Measurements from ENCODE around the gene FSCN2.

The FSCN2 gene

DNA sequence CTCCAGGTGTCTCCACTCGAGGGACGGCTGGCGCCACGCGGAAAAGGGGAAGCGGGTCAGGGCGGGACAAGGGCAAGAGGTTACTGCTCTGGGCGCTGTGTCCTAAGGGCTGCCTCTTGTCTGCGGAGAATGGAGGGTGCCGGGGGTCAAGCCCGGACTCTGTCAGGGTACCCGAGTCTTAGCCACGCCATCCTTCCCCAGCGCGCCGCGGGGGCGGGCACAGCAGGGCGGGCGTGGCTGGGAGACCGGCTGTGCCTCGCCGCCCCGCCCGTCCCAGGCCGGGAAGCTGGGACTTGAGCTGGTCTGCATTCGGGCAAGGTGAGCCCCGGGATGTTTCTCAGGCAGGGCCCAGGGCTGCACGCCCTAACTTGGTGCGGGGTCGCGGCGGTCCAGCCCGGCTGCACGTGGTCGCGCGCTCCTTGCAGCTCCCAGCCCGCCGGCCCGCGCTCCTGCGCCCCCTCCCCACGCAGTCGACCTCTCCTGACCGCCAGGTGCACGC is 9.3 kb upstream of the FSCN2 start:
- H3K9ac ChIP-seq (ENCODE audit: low read depth, low read length, poor library complexity, severe bottlenecking), result peak overlapping the region; percentile 64
- H3K4me1 ChIP-seq (ENCODE audit: insufficient read depth, low read length, poor library complexity, severe bottlenecking), result peaks cover 41% of the 10 kb centered on the region
- peaks cover 27% of the 10 kb centered on the region for H4K20me1 ChIP-seq (ENCODE audit: insufficient read depth, low read length, poor library complexity, severe bottlenecking)
- peaks cover 10% of the 10 kb centered on the region for H3F3A ChIP-seq (ENCODE audit: low read depth)
- H3K36me3 ChIP-seq (ENCODE audit: insufficient read depth, low read length), result no peaks in the 10 kb centered on the region
- TF ChIP-seq, protein P1, sequence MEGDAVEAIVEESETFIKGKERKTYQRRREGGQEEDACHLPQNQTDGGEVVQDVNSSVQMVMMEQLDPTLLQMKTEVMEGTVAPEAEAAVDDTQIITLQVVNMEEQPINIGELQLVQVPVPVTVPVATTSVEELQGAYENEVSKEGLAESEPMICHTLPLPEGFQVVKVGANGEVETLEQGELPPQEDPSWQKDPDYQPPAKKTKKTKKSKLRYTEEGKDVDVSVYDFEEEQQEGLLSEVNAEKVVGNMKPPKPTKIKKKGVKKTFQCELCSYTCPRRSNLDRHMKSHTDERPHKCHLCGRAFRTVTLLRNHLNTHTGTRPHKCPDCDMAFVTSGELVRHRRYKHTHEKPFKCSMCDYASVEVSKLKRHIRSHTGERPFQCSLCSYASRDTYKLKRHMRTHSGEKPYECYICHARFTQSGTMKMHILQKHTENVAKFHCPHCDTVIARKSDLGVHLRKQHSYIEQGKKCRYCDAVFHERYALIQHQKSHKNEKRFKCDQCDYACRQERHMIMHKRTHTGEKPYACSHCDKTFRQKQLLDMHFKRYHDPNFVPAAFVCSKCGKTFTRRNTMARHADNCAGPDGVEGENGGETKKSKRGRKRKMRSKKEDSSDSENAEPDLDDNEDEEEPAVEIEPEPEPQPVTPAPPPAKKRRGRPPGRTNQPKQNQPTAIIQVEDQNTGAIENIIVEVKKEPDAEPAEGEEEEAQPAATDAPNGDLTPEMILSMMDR (conservative IDR thresholded peaks at IDR 0.05; ENCODE audit: low read length), result no peak
- H2AFZ ChIP-seq (ENCODE audit: low read length), result peak overlapping the region; percentile 84
- H3K79me2 ChIP-seq (ENCODE audit: insufficient read depth, low read length), result peaks cover 39% of the 10 kb centered on the region
- no peaks in the 10 kb centered on the region for H3K9me3 ChIP-seq (ENCODE audit: insufficient read depth, low read depth, low read length)
- peak overlapping the region; percentile 76 for H3K4me3 ChIP-seq (ENCODE audit: low read length, poor library complexity, severe bottlenecking)
- peak overlapping the region; percentile 94 for H3K4me2 ChIP-seq (ENCODE audit: low read depth, low read length, poor library complexity, severe bottlenecking)
- H3K27me3 ChIP-seq (ENCODE audit: insufficient read depth, low read length, poor library complexity, severe bottlenecking), result no peaks in the 10 kb centered on the region
- no peaks in the 10 kb centered on the region for H3K9me2 ChIP-seq (replicated peaks; ENCODE audit: low read depth, low read length)

DNA sequence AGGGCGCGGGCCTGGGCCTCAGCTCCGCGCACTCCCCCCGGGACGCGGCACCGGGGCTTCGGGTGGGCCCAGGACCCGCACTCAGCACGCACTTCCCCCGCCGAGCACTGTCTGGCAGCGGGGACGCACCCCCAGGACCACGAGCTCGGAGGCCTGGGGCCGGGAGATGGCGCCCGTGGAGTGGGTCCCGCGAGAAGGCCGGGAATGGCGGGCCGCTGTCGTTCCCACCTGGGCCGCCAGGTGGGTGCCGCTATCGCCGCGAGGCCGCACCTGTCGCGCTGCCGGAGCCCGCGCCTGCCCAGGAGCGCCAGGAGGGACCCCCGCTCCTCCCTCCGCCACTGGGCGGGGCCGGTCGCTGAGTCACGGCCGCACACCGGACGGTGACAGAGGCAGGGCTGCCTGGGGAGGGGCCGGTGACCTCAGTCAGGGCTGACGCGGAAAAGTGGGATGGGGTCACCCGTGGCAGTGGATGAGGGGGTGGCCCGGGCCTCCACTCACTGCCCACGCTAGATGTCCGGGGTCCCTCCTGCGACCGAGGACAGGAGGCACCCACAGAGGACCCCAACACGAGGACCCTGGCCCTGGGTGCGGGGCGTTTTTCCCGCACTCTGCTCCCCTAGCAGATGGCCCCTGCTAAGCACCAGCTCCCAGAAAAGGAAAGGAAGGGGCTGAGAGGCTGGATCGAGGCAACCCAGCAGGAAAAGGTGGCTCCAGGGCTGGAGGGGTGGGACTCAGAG is 8.7 kb upstream of the FSCN2 start:
- H3K9me3 ChIP-seq (ENCODE audit: insufficient read depth, low read depth, low read length), result no peaks in the 10 kb centered on the region
- peak overlapping the region; percentile 76 for H3K4me3 ChIP-seq (ENCODE audit: low read length, poor library complexity, severe bottlenecking)
- no peak for TF ChIP-seq EZH2phosphoT487 (IDR thresholded peaks at IDR 0.05; ENCODE audit: borderline replicate concordance)
- TF ChIP-seq, protein P1 (conservative IDR thresholded peaks at IDR 0.05; ENCODE audit: low read length), result peak; percentile 50
- H4K20me1 ChIP-seq (ENCODE audit: insufficient read depth, low read length, poor library complexity, severe bottlenecking), result peaks cover 27% of the 10 kb centered on the region
- H3K4me1 ChIP-seq (ENCODE audit: insufficient read depth, low read length, poor library complexity, severe bottlenecking), result peaks cover 41% of the 10 kb centered on the region
- H3K9me2 ChIP-seq (replicated peaks; ENCODE audit: low read depth, low read length), result no peaks in the 10 kb centered on the region
- H3K36me3 ChIP-seq (ENCODE audit: insufficient read depth, low read length), result no peaks in the 10 kb centered on the region
- H3K27me3 ChIP-seq (ENCODE audit: insufficient read depth, low read length, poor library complexity, severe bottlenecking), result no peaks in the 10 kb centered on the region
- peak overlapping the region; percentile 84 for H2AFZ ChIP-seq (ENCODE audit: low read length)
- H3K9ac ChIP-seq (ENCODE audit: low read depth, low read length, poor library complexity, severe bottlenecking), result peak overlapping the region; percentile 64
- H3K4me2 ChIP-seq (ENCODE audit: low read depth, low read length, poor library complexity, severe bottlenecking), result peak overlapping the region; percentile 94
- peaks cover 33% of the 10 kb centered on the region for H3K79me2 ChIP-seq (ENCODE audit: insufficient read depth, low read length)
- peaks cover 10% of the 10 kb centered on the region for H3F3A ChIP-seq (ENCODE audit: low read depth)

DNA sequence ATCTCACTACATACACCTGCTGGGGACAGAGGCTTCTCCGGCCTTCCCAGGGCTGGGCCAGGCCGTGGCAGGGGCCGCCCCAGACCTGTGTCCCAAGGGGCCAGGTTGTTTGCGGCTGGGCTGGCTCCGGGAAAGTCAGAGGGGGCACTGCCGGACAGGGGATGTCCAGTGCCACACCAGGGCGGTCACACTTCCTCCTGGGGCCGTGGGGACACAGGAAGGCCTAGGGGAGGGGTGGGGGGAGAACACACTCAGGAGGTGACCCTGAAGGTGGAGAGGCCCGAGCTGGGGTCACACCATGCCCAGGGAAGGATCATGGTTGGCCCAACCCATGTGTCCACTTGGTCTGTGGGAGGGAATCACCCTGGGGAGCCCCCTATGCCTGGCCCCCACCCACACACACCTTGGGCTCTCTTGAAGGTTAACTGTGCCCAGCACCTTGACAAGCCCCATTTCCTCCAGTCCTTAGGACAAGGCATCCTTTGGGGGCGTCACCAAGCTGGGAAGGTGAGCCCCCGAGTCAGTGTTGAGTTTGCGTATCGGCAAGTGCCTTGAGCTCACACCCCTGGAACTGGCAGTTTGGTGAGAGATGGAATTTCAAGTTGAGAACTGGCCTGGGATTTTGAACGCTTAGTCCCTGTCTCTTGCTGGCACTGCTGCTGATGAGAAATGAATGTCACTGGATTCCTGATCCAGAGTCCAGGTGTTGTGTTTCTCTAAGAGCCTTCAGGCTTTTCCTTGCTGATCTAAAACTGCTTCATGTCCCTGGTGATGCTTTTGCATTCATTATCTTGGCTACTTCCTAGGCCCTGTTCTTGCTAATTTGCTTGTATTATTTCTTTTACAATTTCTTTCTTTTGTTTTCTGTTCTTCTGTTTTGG is 7.9 kb upstream of the FSCN2 start:
- no peak overlapping the region for H2AFZ ChIP-seq (ENCODE audit: low read length)
- H3F3A ChIP-seq (ENCODE audit: low read depth), result peaks cover 10% of the 10 kb centered on the region
- peak overlapping the region; percentile 94 for H3K4me2 ChIP-seq (ENCODE audit: low read depth, low read length, poor library complexity, severe bottlenecking)
- peaks cover 27% of the 10 kb centered on the region for H4K20me1 ChIP-seq (ENCODE audit: insufficient read depth, low read length, poor library complexity, severe bottlenecking)
- H3K79me2 ChIP-seq (ENCODE audit: insufficient read depth, low read length), result peaks cover 30% of the 10 kb centered on the region
- no peaks in the 10 kb centered on the region for H3K9me3 ChIP-seq (ENCODE audit: insufficient read depth, low read depth, low read length)
- TF ChIP-seq, protein P1 (conservative IDR thresholded peaks at IDR 0.05; ENCODE audit: low read length), result no peak
- TF ChIP-seq EZH2phosphoT487 (IDR thresholded peaks at IDR 0.05; ENCODE audit: borderline replicate concordance), result no peak
- peaks cover 41% of the 10 kb centered on the region for H3K4me1 ChIP-seq (ENCODE audit: insufficient read depth, low read length, poor library complexity, severe bottlenecking)
- H3K27me3 ChIP-seq (ENCODE audit: insufficient read depth, low read length, poor library complexity, severe bottlenecking), result no peaks in the 10 kb centered on the region
- no peaks in the 10 kb centered on the region for H3K36me3 ChIP-seq (ENCODE audit: insufficient read depth, low read length)
- peak overlapping the region; percentile 76 for H3K4me3 ChIP-seq (ENCODE audit: low read length, poor library complexity, severe bottlenecking)
- H3K9me2 ChIP-seq (replicated peaks; ENCODE audit: low read depth, low read length), result no peaks in the 10 kb centered on the region
- peak overlapping the region; percentile 64 for H3K9ac ChIP-seq (ENCODE audit: low read depth, low read length, poor library complexity, severe bottlenecking)

Data from Loucy (cell line).